ENCODE results near the gene HOXC13.

DNA sequence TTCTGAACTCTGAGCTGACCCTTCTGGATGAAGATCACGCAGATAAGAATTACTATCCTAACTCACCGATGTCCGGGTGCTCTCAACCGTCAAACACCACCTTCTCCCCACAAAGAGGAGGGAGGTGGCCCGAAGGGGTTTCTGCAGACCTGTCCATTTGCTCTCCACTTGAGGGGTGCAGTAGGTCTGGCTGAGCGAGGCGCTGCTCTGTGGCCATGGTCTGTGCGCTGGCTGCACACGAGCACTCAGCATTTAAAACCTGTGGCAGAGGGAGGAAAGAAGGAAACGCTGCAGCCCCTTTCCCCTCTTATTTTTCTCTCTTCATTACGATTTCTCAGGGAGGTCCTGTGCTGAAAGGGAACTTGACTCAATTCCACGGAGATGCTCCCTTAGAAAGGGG is 1.5 kb upstream of the HOXC13 start:
- TF ChIP-seq, protein P1, sequence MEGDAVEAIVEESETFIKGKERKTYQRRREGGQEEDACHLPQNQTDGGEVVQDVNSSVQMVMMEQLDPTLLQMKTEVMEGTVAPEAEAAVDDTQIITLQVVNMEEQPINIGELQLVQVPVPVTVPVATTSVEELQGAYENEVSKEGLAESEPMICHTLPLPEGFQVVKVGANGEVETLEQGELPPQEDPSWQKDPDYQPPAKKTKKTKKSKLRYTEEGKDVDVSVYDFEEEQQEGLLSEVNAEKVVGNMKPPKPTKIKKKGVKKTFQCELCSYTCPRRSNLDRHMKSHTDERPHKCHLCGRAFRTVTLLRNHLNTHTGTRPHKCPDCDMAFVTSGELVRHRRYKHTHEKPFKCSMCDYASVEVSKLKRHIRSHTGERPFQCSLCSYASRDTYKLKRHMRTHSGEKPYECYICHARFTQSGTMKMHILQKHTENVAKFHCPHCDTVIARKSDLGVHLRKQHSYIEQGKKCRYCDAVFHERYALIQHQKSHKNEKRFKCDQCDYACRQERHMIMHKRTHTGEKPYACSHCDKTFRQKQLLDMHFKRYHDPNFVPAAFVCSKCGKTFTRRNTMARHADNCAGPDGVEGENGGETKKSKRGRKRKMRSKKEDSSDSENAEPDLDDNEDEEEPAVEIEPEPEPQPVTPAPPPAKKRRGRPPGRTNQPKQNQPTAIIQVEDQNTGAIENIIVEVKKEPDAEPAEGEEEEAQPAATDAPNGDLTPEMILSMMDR (IDR thresholded peaks at IDR 0.05; ENCODE audit: insufficient read depth, low read depth, low read length) = no peak
- no peak for TF ChIP-seq EZH2 (IDR thresholded peaks at IDR 0.05; ENCODE audit: insufficient read depth, low read length)
